ENCODE data around the gene SLITRK6.
"Not testable (repeated sequence)": the region's sequence is repeated elsewhere in the genome, so short reads cannot be mapped to it uniquely, and the experiment has no call there.

The SLITRK6 gene

GRCh38 chr13:85799097-85799582 lies at the start of gene SLITRK6:
SLITRK6 (minus strand) TSS chr13:85799419; CDS start chr13:85796508, 2,911 bp downstream.
- DNase-seq: peak; percentile 22

- DNase-seq: no peak
These were observed 47.8 kb upstream of the SLITRK6 start for GRCh38 chr13:85847012-85847411.

DNA sequence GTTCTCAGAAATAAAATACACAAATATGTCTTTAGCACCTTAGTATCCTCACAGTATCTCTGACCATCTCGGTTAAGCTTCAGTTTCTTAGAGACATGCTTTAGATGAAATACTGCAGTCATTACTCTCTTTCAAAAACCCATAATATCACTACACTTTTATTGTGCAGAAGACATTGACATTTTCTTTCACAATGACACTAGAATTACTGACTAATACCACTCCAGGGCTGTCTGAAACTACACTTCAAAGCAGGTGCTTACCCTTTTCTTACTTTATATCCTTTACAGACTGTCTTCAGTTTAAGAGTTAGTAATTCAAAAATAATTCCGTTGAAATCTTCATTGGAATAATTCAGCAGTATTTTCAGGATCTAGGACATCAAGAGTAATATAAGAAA lies 42.2 kb upstream of the SLITRK6 start:
- DNase-seq: no peak

GRCh38 chr13:85833921-85834320 lies 34.7 kb upstream of the SLITRK6 start:
- no peak for DNase-seq

GRCh38 chr13:85828094-85828684 lies 29.0 kb upstream of the SLITRK6 start:
- DNase-seq: peak; percentile 64

GRCh38 chr13:85825454-85825853 lies 26.2 kb upstream of the SLITRK6 start:
- no peak for DNase-seq

GRCh38 chr13:85823832-85824231 lies 24.6 kb upstream of the SLITRK6 start:
- DNase-seq: no peak

- DNase-seq: no peak
These were observed 20.3 kb upstream of the SLITRK6 start for GRCh38 chr13:85819513-85819912.

DNA sequence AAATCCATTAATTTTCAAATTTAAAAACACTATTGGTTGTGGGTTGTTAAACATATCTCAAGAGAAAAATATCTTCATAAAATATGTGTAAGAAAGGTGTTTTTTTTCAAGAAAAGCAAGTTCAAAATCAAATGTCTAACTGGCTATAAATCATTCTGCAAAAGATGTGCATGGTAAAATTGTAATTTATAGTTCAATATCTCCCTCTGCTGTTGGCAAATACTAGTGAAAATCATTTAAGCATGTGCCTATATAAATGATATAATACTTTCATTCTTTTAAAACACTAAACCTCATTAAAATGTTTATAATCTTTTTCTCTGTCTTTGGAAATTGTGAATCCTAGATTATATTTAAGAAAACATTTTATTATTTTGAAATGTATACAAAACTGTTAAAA lies 17.2 kb upstream of the SLITRK6 start:
- DNase-seq: peak; percentile 29

GRCh38 chr13:85812282-85812681 lies 13.1 kb upstream of the SLITRK6 start:
- no peak for DNase-seq

- peak; percentile 53 for DNase-seq
These were observed 9.6 kb upstream of the SLITRK6 start for GRCh38 chr13:85808811-85809210.

GRCh38 chr13:85806553-85807175 lies 7.4 kb upstream of the SLITRK6 start:
- DNase-seq: peak; percentile 85

- no peak for DNase-seq
These were observed 663 bp downstream of the SLITRK6 start for GRCh38 chr13:85798556-85798955.

GRCh38 chr13:85797311-85797710 lies 1.9 kb downstream of the SLITRK6 start:
- DNase-seq: no peak

DNA sequence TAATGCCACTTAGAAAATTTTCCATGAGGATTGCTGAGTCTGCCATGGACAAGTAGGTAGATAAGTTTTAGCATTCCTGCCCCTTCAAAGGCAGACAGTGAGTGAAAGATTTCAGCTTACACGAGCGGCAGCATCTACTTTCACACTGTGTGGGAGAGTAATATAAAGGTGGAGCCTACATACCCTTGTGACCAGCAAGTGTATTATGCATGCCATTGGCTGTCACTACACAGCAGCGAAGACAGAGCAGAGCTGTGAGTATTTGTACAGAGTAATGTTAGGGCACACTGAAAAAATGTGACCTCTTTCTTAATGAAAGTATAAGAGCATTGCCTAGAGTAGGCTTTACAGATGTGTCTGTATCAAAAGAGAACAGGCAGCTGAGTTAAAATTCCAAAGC lies 14.0 kb downstream of the SLITRK6 start:
- no peak for DNase-seq

DNA sequence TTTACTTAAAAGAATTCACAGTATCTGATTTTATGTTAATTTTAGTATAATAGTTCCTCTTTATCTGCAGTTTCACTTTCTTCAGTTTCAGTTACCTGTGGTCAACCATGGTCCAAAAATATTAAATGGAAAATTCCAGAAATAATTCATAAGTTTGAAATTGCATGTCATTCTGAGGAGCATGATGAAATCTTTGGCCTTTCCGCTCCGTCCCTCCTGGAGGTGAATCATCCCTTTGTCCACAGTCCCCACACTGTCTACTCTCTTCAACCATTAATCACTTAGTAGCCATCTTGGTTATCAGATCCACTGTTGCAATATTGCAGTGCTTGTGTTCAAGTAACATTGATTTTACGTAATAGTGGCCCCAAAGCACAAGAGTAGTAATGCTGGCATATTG lies 26.9 kb downstream of the SLITRK6 start:
- peak; percentile 2 for DNase-seq

DNA sequence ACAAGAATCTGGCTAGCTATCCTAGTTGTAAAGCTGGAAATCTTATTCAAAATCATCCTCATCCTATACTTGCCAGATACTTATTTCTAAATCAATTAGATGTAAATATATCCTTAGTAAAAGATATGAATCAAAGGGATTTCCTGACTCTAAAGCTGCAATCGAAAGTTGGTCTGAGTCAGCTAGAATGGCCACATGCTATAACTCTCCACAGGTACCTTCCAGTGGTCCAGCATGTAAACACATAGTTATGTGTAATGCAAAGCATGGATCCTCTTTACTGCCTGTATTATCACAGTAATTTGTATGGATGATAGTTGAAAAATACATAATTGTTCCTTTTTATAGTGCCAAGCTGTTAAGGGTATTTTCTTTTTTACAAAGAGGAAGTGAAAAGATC lies 27.4 kb downstream of the SLITRK6 start:
- DNase-seq: no peak

DNA sequence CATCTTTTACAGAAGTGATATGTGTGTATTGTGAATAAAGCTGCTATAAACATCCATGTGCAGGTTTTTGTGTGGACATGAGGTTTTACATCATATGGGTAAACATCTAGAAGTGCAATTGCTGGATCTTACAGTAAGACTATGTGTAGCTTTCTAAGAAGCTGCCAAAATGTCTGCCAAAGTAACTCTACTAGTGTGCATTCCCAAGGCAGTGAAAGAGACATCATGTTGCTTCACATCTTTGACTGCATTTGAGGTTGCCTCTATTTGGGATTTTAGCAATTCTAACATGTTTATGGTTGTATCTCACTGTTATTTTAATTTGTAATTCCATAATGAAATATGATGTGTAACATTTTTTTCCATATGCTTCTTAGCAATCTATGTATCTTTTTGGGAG lies 30.3 kb downstream of the SLITRK6 start:
- no peak for DNase-seq

- no peak for DNase-seq
These were observed 44.1 kb downstream of the SLITRK6 start for GRCh38 chr13:85755123-85755522.

GRCh38 chr13:85743201-85743770 lies 55.9 kb downstream of the SLITRK6 start:
- DNase-seq: not testable (repeated sequence)

Measured in hematopoietic multipotent progenitor cell treated with erythropoietin and hydrocortisone succinate and interleukin-3 and kit ligand, for 4 days (in vitro differentiated cells).